H9 (cell line): Measurements from ENCODE around the gene RAB6B. TPM values are rescaled to one million over a fixed set of nuclear protein-coding genes. Genes with fewer than 3 reads are reported as not detected.

Source experiments
- DNase-seq: peaks from one replicate; pipeline ENCODE4 v3.0.0-alpha.2; 2017
- H2AFZ ChIP-seq: one replicate; pipeline ENCODE4 v1.6.1; 2013; ENCODE audit warnings: mild to moderate bottlenecking, low read length, control low read depth, moderate library complexity
- H2AK5ac ChIP-seq: 2 replicates; pipeline ENCODE4 v1.6.1; 2013; ENCODE audit warnings: low read length, control low read depth, mixed read lengths; ENCODE audit not compliant: insufficient read length
- H2BK120ac ChIP-seq: one replicate; pipeline ENCODE4 v1.6.1; 2013; ENCODE audit warnings: low read depth, mild to moderate bottlenecking, low read length, control low read depth, inconsistent platforms; ENCODE audit not compliant: poor library complexity, severe bottlenecking
- H2BK12ac ChIP-seq: 2 replicates; pipeline ENCODE4 v1.6.1; 2013; ENCODE audit warnings: low read length, control low read depth, mixed read lengths, low read depth; ENCODE audit not compliant: insufficient read length
- H2BK15ac ChIP-seq: 2 replicates; pipeline ENCODE4 v1.6.1; 2013; ENCODE audit warnings: low read depth, low read length, control low read depth
- H2BK20ac ChIP-seq: one replicate; pipeline ENCODE4 v1.6.1; 2013; ENCODE audit warnings: low read depth, mild to moderate bottlenecking, low read length, control low read depth, inconsistent platforms; ENCODE audit not compliant: poor library complexity, severe bottlenecking
- H2BK5ac ChIP-seq: 2 replicates; pipeline ENCODE4 v1.6.1; 2013; ENCODE audit warnings: low read length, control low read depth, mixed read lengths; ENCODE audit not compliant: insufficient read length
- H3K14ac ChIP-seq: 2 replicates; pipeline ENCODE4 v1.6.1; 2013; ENCODE audit warnings: low read length, control low read depth; ENCODE audit not compliant: insufficient read depth
- H3K18ac ChIP-seq: 2 replicates; pipeline ENCODE4 v1.6.1; 2013; ENCODE audit warnings: low read depth, mild to moderate bottlenecking, mixed read lengths, low read length, control low read depth; ENCODE audit not compliant: insufficient read length
- H3K23ac ChIP-seq: 2 replicates; pipeline ENCODE4 v1.6.1; 2013; ENCODE audit warnings: low read length, control low read depth, mixed read lengths, low read depth; ENCODE audit not compliant: insufficient read length
- H3K23me2 ChIP-seq: 2 replicates; pipeline ENCODE4 v1.6.1; 2013; ENCODE audit warnings: low read depth, mild to moderate bottlenecking, mixed read lengths, low read length, control low read depth; ENCODE audit not compliant: insufficient read length, poor library complexity, severe bottlenecking
- H3K27ac ChIP-seq: 2 replicates; pipeline ENCODE4 v1.5.1; 2013; ENCODE audit warnings: low read length, control low read depth, mixed read lengths, low read depth; ENCODE audit not compliant: insufficient read length
- H3K27me3 ChIP-seq: 2 replicates; pipeline ENCODE4 v1.6.1; 2013; ENCODE audit warnings: low read length, control low read depth, inconsistent platforms; ENCODE audit not compliant: insufficient read depth
- H3K4ac ChIP-seq: 2 replicates; pipeline ENCODE4 v1.6.1; 2013; ENCODE audit warnings: low read depth, mild to moderate bottlenecking, control low read depth, inconsistent platforms, low read length, moderate library complexity
- H3K4me1 ChIP-seq: 2 replicates; pipeline ENCODE4 v1.6.1; 2013; ENCODE audit warnings: low read length, control low read depth, inconsistent platforms; ENCODE audit not compliant: insufficient read depth
- H3K4me2 ChIP-seq: 2 replicates; pipeline ENCODE4 v1.6.1; 2013; ENCODE audit warnings: low read length, control low read depth, mixed read lengths; ENCODE audit not compliant: insufficient read length, insufficient read depth
- H3K56ac ChIP-seq: 2 replicates; pipeline ENCODE4 v1.6.1; 2013; ENCODE audit warnings: low read depth, mild to moderate bottlenecking, mixed read lengths, low read length, control low read depth; ENCODE audit not compliant: insufficient read length
- H3K79me1 ChIP-seq: 2 replicates; pipeline ENCODE4 v1.6.1; 2013; ENCODE audit warnings: low read depth, mild to moderate bottlenecking, moderate library complexity, low read length, control low read depth, inconsistent platforms; ENCODE audit not compliant: insufficient read depth, poor library complexity, severe bottlenecking
- H3K79me2 ChIP-seq: 2 replicates; pipeline ENCODE4 v1.6.1; 2013; ENCODE audit warnings: low read length, control low read depth, inconsistent platforms; ENCODE audit not compliant: insufficient read depth
- H3K9ac ChIP-seq: 2 replicates; pipeline ENCODE4 v1.6.1; 2013; ENCODE audit warnings: low read length, control low read depth, mixed read lengths; ENCODE audit not compliant: insufficient read length; ENCODE audit errors: extremely low read depth
- H3K9me3 ChIP-seq: one replicate; pipeline ENCODE4 v1.6.1; 2013; ENCODE audit warnings: low read depth, low read length, inconsistent platforms; ENCODE audit not compliant: control insufficient read depth
- H3T11ph ChIP-seq: one replicate; pipeline ENCODE4 v1.6.1; 2013; ENCODE audit warnings: mild to moderate bottlenecking, low read length, control low read depth, inconsistent platforms
- H4K20me1 ChIP-seq: one replicate; pipeline ENCODE4 v1.6.1; 2013; ENCODE audit not compliant: control insufficient read depth, insufficient read length, insufficient read depth
- H4K5ac ChIP-seq: 2 replicates; pipeline ENCODE4 v1.6.1; 2013; ENCODE audit warnings: low read depth, mild to moderate bottlenecking, mixed read lengths, low read length, control low read depth; ENCODE audit not compliant: insufficient read length
- H4K8ac ChIP-seq: replicated peaks from 2 replicates; pipeline ENCODE4 v1.6.1; 2013; ENCODE audit warnings: low read length, control low read depth, mixed read lengths, low read depth; ENCODE audit not compliant: insufficient read length
- H4K91ac ChIP-seq: 2 replicates; pipeline ENCODE4 v1.6.1; 2013; ENCODE audit warnings: low read depth, mild to moderate bottlenecking, moderate library complexity, mixed read lengths, low read length, control low read depth; ENCODE audit not compliant: insufficient read length
- H3K27ac Mint-ChIP-seq, 3 experiments: 2 replicates in 2 of 3; 3 replicates in 1 of 3; pipeline ENCODE4 v1.8.0; 2020 to 2021; ENCODE audit warnings: mixed read lengths in 3 of 3, mild to moderate bottlenecking in 1 of 3, moderate library complexity in 1 of 3
- H3K27me3 Mint-ChIP-seq: 2 replicates; pipeline ENCODE4 v1.8.0; 2021; ENCODE audit warnings: low read depth, mild to moderate bottlenecking, moderate library complexity, mixed read lengths
- H3K36me3 Mint-ChIP-seq, 3 experiments: 2 replicates in 2 of 3; 3 replicates in 1 of 3; pipeline ENCODE4 v1.8.0; 2020 to 2021; ENCODE audit warnings: low read depth in 3 of 3, mixed read lengths in 3 of 3; ENCODE audit not compliant: insufficient read depth in 1 of 3
- H3K4me1 Mint-ChIP-seq, 2 experiments: 2 replicates each; pipeline ENCODE4 v1.8.0; 2020; ENCODE audit warnings: mixed read lengths in 2 of 2
- H3K4me3 Mint-ChIP-seq, 2 experiments: 2 replicates in 1 of 2; 3 replicates in 1 of 2; pipeline ENCODE4 v1.8.0; 2020 to 2021; ENCODE audit warnings: mild to moderate bottlenecking in 2 of 2, mixed read lengths in 2 of 2, moderate library complexity in 1 of 2
- H3K9me3 Mint-ChIP-seq, 2 experiments: 2 replicates in 1 of 2; 3 replicates in 1 of 2; pipeline ENCODE4 v1.8.0; 2020; ENCODE audit warnings: mild to moderate bottlenecking in 2 of 2, mixed read lengths in 2 of 2, moderate library complexity in 1 of 2
- CTCF ChIP-seq: fragments of 200-600 bp; sonication (generic); conservative IDR thresholded peaks from 3 replicates; pipeline ENCODE4 v1.8.0; 2021; ENCODE audit warnings: antibody characterized with exemption, mild to moderate bottlenecking
- WGBS: extraction: QIAGEN DNeasy Blood & Tissue Kit; methylation state at CpG from one replicate; pipeline ENCODE4 v1.1.7; 2013; ENCODE audit warnings: missing lambda C conversion rate, low lambda C conversion rate, mixed read lengths; ENCODE audit not compliant: insufficient read length; ENCODE audit errors: extremely low coverage; 5-methylcytosine and 5-hydroxymethylcytosine counted together
- total RNA-seq: library from RNA; stranded (reverse); gene quantifications from 2 replicates; pipeline ENCODE4 v1.2.1, GENCODE V29; 2021

The RAB6B gene
- total RNA-seq, 1 experiment from 2014 or later = 12.3 TPM

GRCh38 chr3:133892541-133893231 lies 3.0 kb downstream of the RAB6B start:
- Mint-ChIP-seq H3K4me3 (peak overlapping the region in 1 of 2 experiments; percentile 83; a peak in 1 of 5 replicates), H3K27me3 (peaks cover 53% of the 10 kb centered on the region), H3K9me3 (0 out of 5 replicates have a peak, but pooled peaks cover 0 to 2% of the 10 kb centered on the region in 2 experiments), H3K36me3 (no peaks in the 10 kb centered on the region), H3K4me1 (peaks cover 5 to 22% of the 10 kb centered on the region in 2 experiments), H3K27ac (no peak overlapping the region)
- Histone ChIP-seq H3K9me3 (no peaks in the 10 kb centered on the region), H2BK15ac (no peak overlapping the region), H2BK20ac (no peak overlapping the region), H3K27me3 (peaks cover 19% of the 10 kb centered on the region), H3K18ac (no peak overlapping the region), H3K27ac (no peak overlapping the region), H3T11ph (no peak overlapping the region), H2BK12ac (no peak overlapping the region), H3K4me2 (no peak overlapping the region), H3K14ac (no peak overlapping the region), H3K4ac (no peak overlapping the region), H3K79me1 (no peaks in the 10 kb centered on the region), H4K20me1 (no peaks in the 10 kb centered on the region), H3K4me1 (no peaks in the 10 kb centered on the region; the same call in 1 of the 2 replicates), H2AFZ (no peak overlapping the region), H3K23me2 (peaks cover 9% of the 10 kb centered on the region), H3K79me2 (no peaks in the 10 kb centered on the region), H2BK5ac (no peak overlapping the region), H3K9ac (no peak overlapping the region), H4K8ac (no peak overlapping the region), H2AK5ac (no peak overlapping the region), H2BK120ac (no peak overlapping the region), H3K23ac (no peak overlapping the region), H4K5ac (no peak overlapping the region), H4K91ac (no peak overlapping the region), H3K56ac (no peak overlapping the region)
- DNase-seq = no peak
- TF ChIP-seq CTCF = no peak
- no CpG with 5 or more reads among the region's 6 CpGs for WGBS
